ENCODE results near the gene HCFC1R1.

- TF ChIP-seq SMAD3 (CRISPR knock-in tag; IDR thresholded peaks at IDR 0.05; ENCODE audit: borderline replicate concordance) (no peak), USF2 (CRISPR knock-in tag; IDR thresholded peaks at IDR 0.05) (no peak)
Measured at GRCh38 chr16:3028716-3029319, 5.1 kb upstream of the HCFC1R1 start.
